Mucosa of descending colon (tissue), 3 donors: ENCODE measurements around the gene YTHDC1. TPM values are rescaled to one million over a fixed set of nuclear protein-coding genes. Genes with fewer than 3 reads are reported as not detected.
"Not testable (repeated sequence)": the region's sequence is repeated elsewhere in the genome, so short reads cannot be mapped to it uniquely, and the experiment has no call there.

Experiments used
- ATAC-seq: fragments of 200-7000 bp; cut with Tn5 transposase; one replicate; pipeline ENCODE4 v1.9.1; 2020; ENCODE audit warnings: mild to moderate bottlenecking, moderate library complexity
- DNase-seq, 3 donors: peaks; one replicate each; pipeline ENCODE4 v3.0.0-alpha.2; 2020
- H3K36me3 ChIP-seq: fragments of 200-600 bp; one replicate; pipeline ENCODE4 v1.8.0; 2021; ENCODE audit warnings: low read depth, mild to moderate bottlenecking
- H3K4me1 ChIP-seq: fragments of 200-600 bp; one replicate; pipeline ENCODE4 v1.8.0; 2021; ENCODE audit warnings: low read depth, mild to moderate bottlenecking
- H3K4me3 ChIP-seq: fragments of 200-600 bp; one replicate; pipeline ENCODE4 v1.8.0; 2021; ENCODE audit warnings: mild to moderate bottlenecking
- H3K9me3 ChIP-seq: fragments of 200-600 bp; one replicate; pipeline ENCODE4 v1.8.0; 2021; ENCODE audit warnings: mild to moderate bottlenecking
- intact Hi-C, 2 donors: fragments of 100-400 bp; cut with DNase I in 1 of 2; cut with micrococcal nuclease in 1 of 2; formaldehyde crosslinking; loops; one replicate each; pipeline versions ENCODE4 v1.11.0 to v1.11.1; 2022; cut with DNase I, micrococcal nuclease
- long read RNA-seq, 2 donors: library from polyadenylated mRNA; unstranded; transcript quantifications; one replicate each; pipeline ENCODE4 v2.0.0, GENCODE V29; 2019 to 2021
- total RNA-seq, 3 donors: library from RNA; stranded (reverse); fragmentation: NEBNext Ultra II Directional in 2 of 3; extraction: Animal tissue kit (Norgen Biotek cat#: 25700) in 2 of 3; gene quantifications; one replicate each; pipeline versions ENCODE4 v1.2.1 to v1.2.4, GENCODE V29; 2021 to 2023
- TF ChIP-seq, protein P1 (sequence below): fragments of 200-600 bp; IDR thresholded peaks from one replicate; pipeline ENCODE4 v1.8.0; 2022; ENCODE audit warnings: antibody characterized with exemption, mild to moderate bottlenecking
- donor health status: DM: no; HTN: no; CAD: no; lungs with moderate emphysema.
- donor health status: DM: no; HTN: no; CAD: no.
- donor health status: DM: no; HTN: yes; CAD: no.

Gene YTHDC1
- total RNA-seq: 10 to 100 TPM; 55.1 to 92.3 (median 73.6) TPM
- long read RNA-seq, donor 1, full-length matches to known transcripts: 9 of 21 reads
- long read RNA-seq, donor 1, partial matches to known transcripts: 6 of 21 reads
- long read RNA-seq, donor 1, other reads (novel, unspliced or antisense): 6 of 21 reads
- long read RNA-seq, donor 2, partial matches to known transcripts: 18 of 18 reads
- long read RNA-seq, donor 2, other reads (novel, unspliced or antisense): 0 of 18 reads

DNA sequence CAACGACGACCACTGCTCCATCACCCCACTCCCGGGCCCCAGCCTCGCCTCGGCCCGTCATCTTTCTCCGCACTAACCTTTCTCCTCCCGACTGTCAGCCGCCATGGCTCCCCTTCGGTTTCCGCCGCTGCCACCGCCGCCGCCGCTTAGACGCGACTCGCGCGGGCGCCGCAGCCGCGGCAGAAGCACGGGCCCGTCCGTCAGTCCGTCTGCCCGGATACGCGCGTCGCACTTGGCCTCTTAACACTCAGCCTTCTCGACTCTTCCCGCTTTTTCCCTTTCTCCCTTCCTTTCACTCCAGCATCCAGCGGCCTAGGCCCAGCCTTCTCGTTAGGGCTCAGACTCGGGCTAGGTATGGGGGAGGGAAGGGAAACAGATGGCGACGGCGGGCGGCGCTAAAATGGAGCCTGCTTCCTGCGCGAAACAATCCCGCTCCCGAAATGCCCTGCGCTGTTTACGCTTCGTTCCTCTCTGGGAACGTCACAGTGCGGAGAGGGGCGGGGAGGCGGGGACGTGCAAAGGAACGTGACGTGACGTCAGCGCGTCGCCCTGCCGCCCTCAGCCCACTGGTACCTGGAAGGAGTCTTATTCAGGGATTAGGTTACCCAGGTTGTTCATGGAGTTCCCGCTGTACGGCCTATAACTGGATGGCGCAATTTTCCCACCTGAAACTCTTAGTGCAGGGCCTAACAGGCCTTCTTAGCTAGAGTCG is at the start of gene YTHDC1:
TSS of gene YTHDC1 (minus strand) at position 442 of the 712 bp plus-strand sequence. CDS start at position 105, 337 bp downstream.
- TF ChIP-seq, protein P1, sequence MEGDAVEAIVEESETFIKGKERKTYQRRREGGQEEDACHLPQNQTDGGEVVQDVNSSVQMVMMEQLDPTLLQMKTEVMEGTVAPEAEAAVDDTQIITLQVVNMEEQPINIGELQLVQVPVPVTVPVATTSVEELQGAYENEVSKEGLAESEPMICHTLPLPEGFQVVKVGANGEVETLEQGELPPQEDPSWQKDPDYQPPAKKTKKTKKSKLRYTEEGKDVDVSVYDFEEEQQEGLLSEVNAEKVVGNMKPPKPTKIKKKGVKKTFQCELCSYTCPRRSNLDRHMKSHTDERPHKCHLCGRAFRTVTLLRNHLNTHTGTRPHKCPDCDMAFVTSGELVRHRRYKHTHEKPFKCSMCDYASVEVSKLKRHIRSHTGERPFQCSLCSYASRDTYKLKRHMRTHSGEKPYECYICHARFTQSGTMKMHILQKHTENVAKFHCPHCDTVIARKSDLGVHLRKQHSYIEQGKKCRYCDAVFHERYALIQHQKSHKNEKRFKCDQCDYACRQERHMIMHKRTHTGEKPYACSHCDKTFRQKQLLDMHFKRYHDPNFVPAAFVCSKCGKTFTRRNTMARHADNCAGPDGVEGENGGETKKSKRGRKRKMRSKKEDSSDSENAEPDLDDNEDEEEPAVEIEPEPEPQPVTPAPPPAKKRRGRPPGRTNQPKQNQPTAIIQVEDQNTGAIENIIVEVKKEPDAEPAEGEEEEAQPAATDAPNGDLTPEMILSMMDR: no peak
- Histone ChIP-seq H3K4me1 (peaks cover 16% of the 10 kb centered on the region), H3K9me3 (no peaks in the 10 kb centered on the region), H3K36me3 (no peaks in the 10 kb centered on the region), H3K4me3 (peak within 1 kb of the TSS; percentile 91)
- peak; percentile 99 for ATAC-seq
- DNase-seq: peak; percentile 96 to 99 (median 98)
- intact Hi-C loops: no loop called here

DNA sequence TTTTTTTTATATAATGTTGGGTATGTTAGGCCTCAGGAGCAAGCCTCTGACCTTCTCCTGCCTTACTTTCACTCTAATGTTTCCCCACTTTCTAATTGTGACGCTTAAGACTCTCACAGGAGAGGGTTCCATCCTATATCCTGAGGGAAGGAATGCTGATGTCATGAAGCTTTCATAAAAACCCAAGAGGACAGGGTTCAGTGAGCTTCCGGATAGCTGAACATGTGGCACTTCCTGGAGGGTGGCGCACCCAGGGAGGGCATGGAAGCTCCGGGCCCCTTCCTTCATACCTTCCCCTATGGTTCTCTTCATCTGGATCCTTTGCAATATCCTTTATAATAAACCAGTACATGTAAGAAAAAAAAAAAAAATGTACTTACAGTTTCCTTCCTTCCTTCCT is 49.4 kb upstream of the YTHDC1 start:
- Histone ChIP-seq H3K36me3 (no peaks in the 10 kb centered on the region), H3K9me3 (no peaks in the 10 kb centered on the region), H3K4me1 (no peaks in the 10 kb centered on the region), H3K4me3 (no peak overlapping the region)
- ATAC-seq (no peak), DNase-seq (no peak)
- intact Hi-C loops: no loop called here
- TF ChIP-seq, protein P1: no peak

DNA sequence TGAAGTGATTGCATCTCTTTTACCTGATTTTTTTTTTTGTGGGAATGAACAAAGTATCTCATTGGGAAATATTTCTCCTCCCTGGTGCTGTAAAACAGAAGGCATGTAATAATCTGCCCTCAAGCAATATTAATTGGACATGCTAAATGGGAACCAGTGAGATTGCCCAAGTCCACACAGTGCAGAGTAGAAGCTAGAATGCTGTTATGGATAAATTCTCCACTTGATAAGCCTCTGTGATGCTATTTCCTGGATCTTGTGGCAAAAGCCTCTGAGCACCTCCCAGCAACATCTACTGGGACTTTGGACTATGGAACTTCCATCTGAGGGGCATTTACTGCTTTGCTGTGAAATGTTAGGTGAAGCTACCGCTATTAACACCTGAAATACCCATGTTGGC is 46.9 kb upstream of the YTHDC1 start:
- DNase-seq (no peak), ATAC-seq (no peak)
- Histone ChIP-seq H3K4me3 (no peak overlapping the region), H3K9me3 (no peaks in the 10 kb centered on the region), H3K4me1 (no peaks in the 10 kb centered on the region), H3K36me3 (no peaks in the 10 kb centered on the region)
- intact Hi-C loops: no loop called here
- TF ChIP-seq, protein P1: no peak

DNA sequence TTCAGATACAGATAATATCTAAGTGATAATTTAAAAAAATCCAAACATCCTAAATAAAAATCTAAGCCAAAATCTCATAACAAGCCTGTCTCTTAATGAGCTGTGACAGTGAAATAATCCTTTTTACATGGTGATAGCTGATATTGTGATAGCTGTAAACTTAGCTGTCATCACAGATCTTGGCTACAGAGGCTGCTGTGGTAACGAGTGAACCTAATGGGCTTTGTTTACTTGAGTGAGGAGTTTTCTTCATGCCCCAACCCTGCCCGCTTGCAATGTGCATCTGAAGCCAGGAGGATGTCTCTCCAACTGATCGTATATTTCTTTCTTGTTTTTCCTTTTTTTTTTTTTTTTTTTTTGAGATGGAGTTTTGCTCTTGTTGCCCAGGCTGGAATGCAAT is 41.5 kb upstream of the YTHDC1 start:
- no peak overlapping the region for H3K4me3 ChIP-seq
- DNase-seq: no peak
- ATAC-seq: no peak
- TF ChIP-seq, protein P1: no peak
- intact Hi-C loops: no loop called here
- H3K4me1 ChIP-seq: no peaks in the 10 kb centered on the region
- H3K36me3 ChIP-seq: no peaks in the 10 kb centered on the region
- H3K9me3 ChIP-seq: no peaks in the 10 kb centered on the region

DNA sequence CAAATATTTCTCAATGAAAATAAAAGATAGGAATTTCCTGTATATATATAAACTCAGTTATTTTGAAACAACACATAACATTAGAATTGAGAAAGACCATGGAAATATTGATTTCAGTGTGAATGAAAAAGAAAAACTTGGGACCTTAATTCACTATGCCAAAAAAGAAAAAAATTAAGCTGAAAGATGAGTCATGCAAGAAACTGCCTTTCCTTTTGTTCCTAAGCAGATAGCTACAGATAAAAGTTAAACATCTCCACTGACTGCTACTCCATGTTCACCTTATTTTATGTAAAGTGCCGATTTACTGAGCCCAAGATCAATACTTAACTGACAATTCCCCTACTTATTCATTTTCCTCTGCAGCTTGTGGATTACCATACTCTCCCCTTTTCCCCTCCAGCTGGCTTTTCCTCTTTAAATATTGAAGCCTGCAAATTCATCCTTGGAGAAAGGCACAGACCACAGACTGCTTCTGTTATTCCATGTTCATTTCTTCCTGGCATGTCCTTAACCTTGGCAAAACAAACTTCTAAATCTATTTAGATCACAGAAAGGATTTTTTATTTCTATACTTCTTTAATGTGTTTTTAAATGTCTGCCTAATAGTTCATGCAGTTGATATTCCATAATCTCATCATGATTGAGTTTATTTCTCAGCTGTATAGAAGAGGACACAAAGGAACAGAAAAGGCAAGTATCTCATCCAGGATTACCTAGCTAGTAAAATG is 40.5 kb upstream of the YTHDC1 start:
- intact Hi-C loops: no loop called here
- Histone ChIP-seq H3K9me3 (no peaks in the 10 kb centered on the region), H3K4me1 (no peaks in the 10 kb centered on the region), H3K36me3 (no peaks in the 10 kb centered on the region), H3K4me3 (no peak overlapping the region)
- DNase-seq (no peak), ATAC-seq (no peak)
- TF ChIP-seq, protein P1: no peak

DNA sequence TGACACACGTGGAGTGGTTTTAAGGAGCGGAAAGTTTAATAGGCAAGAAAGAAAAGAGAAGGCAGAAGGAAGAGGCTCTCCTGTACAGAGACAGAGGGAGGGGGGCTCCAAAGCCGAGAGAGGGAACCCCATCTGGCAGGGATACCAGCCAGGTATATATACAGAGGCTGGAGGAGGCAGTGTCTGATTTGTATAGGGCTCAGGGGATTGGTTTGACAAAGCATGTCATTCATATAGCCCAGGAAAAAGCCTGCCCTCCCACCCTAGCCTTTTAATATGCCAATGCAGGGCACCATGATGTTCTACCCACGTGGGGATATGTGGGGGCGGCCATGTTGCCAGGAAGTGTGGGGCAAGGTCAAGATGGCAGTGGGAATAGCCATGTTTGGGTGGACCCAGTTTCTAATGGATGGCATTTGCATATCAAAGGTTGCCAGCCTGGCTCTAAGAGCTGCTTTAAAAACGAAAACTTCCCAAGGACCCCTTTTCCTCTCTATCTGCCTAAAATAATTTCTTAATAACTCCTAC is 39.6 kb upstream of the YTHDC1 start:
- DNase-seq, H3K9me3 ChIP-seq, H3K4me1 ChIP-seq, intact Hi-C loops, H3K36me3 ChIP-seq, H3K4me3 ChIP-seq, ATAC-seq: not testable (repeated sequence)
